Stimulated activated CD8-positive, alpha-beta memory T cell treated with anti-CD3 and anti-CD28 coated beads, Interleukin-12 subunit alpha, Interleukin-12 subunit beta, amount 100 ng/mL, for 4 hours (primary cell): ENCODE data around the gene RABEP2.
"Not testable (repeated sequence)": the region's sequence is repeated elsewhere in the genome, so short reads cannot be mapped to it uniquely, and the experiment has no call there.

ENCODE experiments used
- DNase-seq: peaks from one replicate; pipeline ENCODE4 v3.0.0-alpha.2; 2020; ENCODE audit warnings: low read depth

RABEP2 gene

GRCh38 chr16:28924762-28925385, at the start of gene RABEP2:
TSS of gene RABEP2 (minus strand) at chr16:28925238. CDS start at chr16:28925163, 75 bp downstream.
- DNase-seq = peak; percentile 89

- DNase-seq = peak; percentile 89
Measured at GRCh38 chr16:28974437-28975157, 49.6 kb upstream of the RABEP2 start, which contains the start of gene SPNS1. TSS of gene SPNS1 (plus strand) at chr16:28974778. CDS start at chr16:28975152, 374 bp downstream.

GRCh38 chr16:28974007-28974436, 49.0 kb upstream of the RABEP2 start:
- DNase-seq = no peak

- not testable (repeated sequence) for DNase-seq
Measured at GRCh38 chr16:28969696-28970095, 44.7 kb upstream of the RABEP2 start.

GRCh38 chr16:28967156-28967555, 42.1 kb upstream of the RABEP2 start:
- no peak for DNase-seq

GRCh38 chr16:28964496-28964895, 39.5 kb upstream of the RABEP2 start:
- DNase-seq = no peak

- no peak for DNase-seq
Measured at GRCh38 chr16:28964072-28964471, 39.0 kb upstream of the RABEP2 start.

- DNase-seq = no peak
Measured at GRCh38 chr16:28958836-28959235, 33.8 kb upstream of the RABEP2 start.

- no peak for DNase-seq
Measured at GRCh38 chr16:28958216-28958615, 33.2 kb upstream of the RABEP2 start.

- DNase-seq = no peak
Measured at GRCh38 chr16:28951410-28951943, 26.4 kb upstream of the RABEP2 start.

GRCh38 chr16:28950648-28951409, 25.8 kb upstream of the RABEP2 start, which contains the start of gene NFATC2IP:
TSS of gene NFATC2IP (plus strand) at chr16:28950937. CDS start at chr16:28951012, 75 bp downstream.
- peak; percentile 98 for DNase-seq

- DNase-seq = no peak
Measured at GRCh38 chr16:28946681-28947080, 21.6 kb upstream of the RABEP2 start.

- no peak for DNase-seq
Measured at GRCh38 chr16:28943281-28943680, 18.2 kb upstream of the RABEP2 start.

- not testable (repeated sequence) for DNase-seq
Measured at GRCh38 chr16:28939825-28940224, 14.8 kb upstream of the RABEP2 start.

- no peak for DNase-seq
Measured at GRCh38 chr16:28938721-28939120, 13.7 kb upstream of the RABEP2 start.

GRCh38 chr16:28937222-28937876, 12.3 kb upstream of the RABEP2 start:
- no peak for DNase-seq

GRCh38 chr16:28936784-28937155, 11.7 kb upstream of the RABEP2 start:
- DNase-seq = no peak

- DNase-seq = peak; percentile 64
Measured at GRCh38 chr16:28935924-28936783, 11.1 kb upstream of the RABEP2 start.

GRCh38 chr16:28935346-28935745, 10.3 kb upstream of the RABEP2 start:
- no peak for DNase-seq

GRCh38 chr16:28933171-28933570, 8.1 kb upstream of the RABEP2 start:
- DNase-seq = no peak
